Measurements from ENCODE around the gene DHRS1. TPM values are rescaled to one million over a fixed set of nuclear protein-coding genes. Genes with fewer than 3 reads are reported as not detected.

DHRS1 gene
- total and polyA plus RNA-seq, 2 experiments from 2014 or later: 15.0 to 15.4 TPM

- H3K4me1 ChIP-seq (ENCODE audit: insufficient read depth): no peaks in the 10 kb centered on the region
- Mint-ChIP-seq H3K27me3 (ENCODE audit: insufficient read depth, low read depth, poor library complexity) (peaks cover 17% of the 10 kb centered on the region), H3K4me3 (no peak overlapping the region), H3K9me3 (no peaks in the 10 kb centered on the region), H3K27ac (no peak overlapping the region), H3K4me1 (peaks cover 4% of the 10 kb centered on the region; the same call in 2 of the 3 replicates), H3K36me3 (ENCODE audit: low read depth) (no peaks in the 10 kb centered on the region)
- no peaks in the 10 kb centered on the region for H4K20me1 ChIP-seq (replicated peaks; ENCODE audit: insufficient read depth)
- H3K4me3 ChIP-seq: no peak overlapping the region
- H3K27ac ChIP-seq (ENCODE audit: low read depth): no peak overlapping the region
- no peaks in the 10 kb centered on the region for H3K27me3 ChIP-seq (ENCODE audit: insufficient read depth)
- no peak for ATAC-seq
- H3K36me3 ChIP-seq (ENCODE audit: insufficient read depth): no peaks in the 10 kb centered on the region
- H3K79me2 ChIP-seq (replicated peaks; ENCODE audit: insufficient read depth): no peaks in the 10 kb centered on the region
- H3K9me2 ChIP-seq (ENCODE audit: insufficient read depth): no peaks in the 10 kb centered on the region
- TF ChIP-seq STAT1 (IDR thresholded peaks at IDR 0.05; ENCODE audit: unreplicated experiment) (no peak), EZH2phosphoT487 (IDR thresholded peaks at IDR 0.05; ENCODE audit: unreplicated experiment) (no peak), ZNF331 (CRISPR knock-in tag; IDR thresholded peaks at IDR 0.05; ENCODE audit: low read depth) (no peak), EZH2 (IDR thresholded peaks at IDR 0.05; ENCODE audit: low read depth, unreplicated experiment) (no peak), POLR2AphosphoS5 (IDR thresholded peaks at IDR 0.05; ENCODE audit: low read depth) (no peak), JUNB (IDR thresholded peaks at IDR 0.05; ENCODE audit: unreplicated experiment) (no peak), CTCF (conservative IDR thresholded peaks at IDR 0.05; ENCODE audit: low read depth in 2 of 2) (no peak), NANOG (IDR thresholded peaks at IDR 0.05; ENCODE audit: borderline replicate concordance) (no peak), CREB1 (CRISPR knock-in tag; IDR thresholded peaks at IDR 0.05; ENCODE audit: low read depth) (no peak), ZNF114 (CRISPR knock-in tag; IDR thresholded peaks at IDR 0.05) (no peak)
- TF ChIP-seq, protein P1, sequence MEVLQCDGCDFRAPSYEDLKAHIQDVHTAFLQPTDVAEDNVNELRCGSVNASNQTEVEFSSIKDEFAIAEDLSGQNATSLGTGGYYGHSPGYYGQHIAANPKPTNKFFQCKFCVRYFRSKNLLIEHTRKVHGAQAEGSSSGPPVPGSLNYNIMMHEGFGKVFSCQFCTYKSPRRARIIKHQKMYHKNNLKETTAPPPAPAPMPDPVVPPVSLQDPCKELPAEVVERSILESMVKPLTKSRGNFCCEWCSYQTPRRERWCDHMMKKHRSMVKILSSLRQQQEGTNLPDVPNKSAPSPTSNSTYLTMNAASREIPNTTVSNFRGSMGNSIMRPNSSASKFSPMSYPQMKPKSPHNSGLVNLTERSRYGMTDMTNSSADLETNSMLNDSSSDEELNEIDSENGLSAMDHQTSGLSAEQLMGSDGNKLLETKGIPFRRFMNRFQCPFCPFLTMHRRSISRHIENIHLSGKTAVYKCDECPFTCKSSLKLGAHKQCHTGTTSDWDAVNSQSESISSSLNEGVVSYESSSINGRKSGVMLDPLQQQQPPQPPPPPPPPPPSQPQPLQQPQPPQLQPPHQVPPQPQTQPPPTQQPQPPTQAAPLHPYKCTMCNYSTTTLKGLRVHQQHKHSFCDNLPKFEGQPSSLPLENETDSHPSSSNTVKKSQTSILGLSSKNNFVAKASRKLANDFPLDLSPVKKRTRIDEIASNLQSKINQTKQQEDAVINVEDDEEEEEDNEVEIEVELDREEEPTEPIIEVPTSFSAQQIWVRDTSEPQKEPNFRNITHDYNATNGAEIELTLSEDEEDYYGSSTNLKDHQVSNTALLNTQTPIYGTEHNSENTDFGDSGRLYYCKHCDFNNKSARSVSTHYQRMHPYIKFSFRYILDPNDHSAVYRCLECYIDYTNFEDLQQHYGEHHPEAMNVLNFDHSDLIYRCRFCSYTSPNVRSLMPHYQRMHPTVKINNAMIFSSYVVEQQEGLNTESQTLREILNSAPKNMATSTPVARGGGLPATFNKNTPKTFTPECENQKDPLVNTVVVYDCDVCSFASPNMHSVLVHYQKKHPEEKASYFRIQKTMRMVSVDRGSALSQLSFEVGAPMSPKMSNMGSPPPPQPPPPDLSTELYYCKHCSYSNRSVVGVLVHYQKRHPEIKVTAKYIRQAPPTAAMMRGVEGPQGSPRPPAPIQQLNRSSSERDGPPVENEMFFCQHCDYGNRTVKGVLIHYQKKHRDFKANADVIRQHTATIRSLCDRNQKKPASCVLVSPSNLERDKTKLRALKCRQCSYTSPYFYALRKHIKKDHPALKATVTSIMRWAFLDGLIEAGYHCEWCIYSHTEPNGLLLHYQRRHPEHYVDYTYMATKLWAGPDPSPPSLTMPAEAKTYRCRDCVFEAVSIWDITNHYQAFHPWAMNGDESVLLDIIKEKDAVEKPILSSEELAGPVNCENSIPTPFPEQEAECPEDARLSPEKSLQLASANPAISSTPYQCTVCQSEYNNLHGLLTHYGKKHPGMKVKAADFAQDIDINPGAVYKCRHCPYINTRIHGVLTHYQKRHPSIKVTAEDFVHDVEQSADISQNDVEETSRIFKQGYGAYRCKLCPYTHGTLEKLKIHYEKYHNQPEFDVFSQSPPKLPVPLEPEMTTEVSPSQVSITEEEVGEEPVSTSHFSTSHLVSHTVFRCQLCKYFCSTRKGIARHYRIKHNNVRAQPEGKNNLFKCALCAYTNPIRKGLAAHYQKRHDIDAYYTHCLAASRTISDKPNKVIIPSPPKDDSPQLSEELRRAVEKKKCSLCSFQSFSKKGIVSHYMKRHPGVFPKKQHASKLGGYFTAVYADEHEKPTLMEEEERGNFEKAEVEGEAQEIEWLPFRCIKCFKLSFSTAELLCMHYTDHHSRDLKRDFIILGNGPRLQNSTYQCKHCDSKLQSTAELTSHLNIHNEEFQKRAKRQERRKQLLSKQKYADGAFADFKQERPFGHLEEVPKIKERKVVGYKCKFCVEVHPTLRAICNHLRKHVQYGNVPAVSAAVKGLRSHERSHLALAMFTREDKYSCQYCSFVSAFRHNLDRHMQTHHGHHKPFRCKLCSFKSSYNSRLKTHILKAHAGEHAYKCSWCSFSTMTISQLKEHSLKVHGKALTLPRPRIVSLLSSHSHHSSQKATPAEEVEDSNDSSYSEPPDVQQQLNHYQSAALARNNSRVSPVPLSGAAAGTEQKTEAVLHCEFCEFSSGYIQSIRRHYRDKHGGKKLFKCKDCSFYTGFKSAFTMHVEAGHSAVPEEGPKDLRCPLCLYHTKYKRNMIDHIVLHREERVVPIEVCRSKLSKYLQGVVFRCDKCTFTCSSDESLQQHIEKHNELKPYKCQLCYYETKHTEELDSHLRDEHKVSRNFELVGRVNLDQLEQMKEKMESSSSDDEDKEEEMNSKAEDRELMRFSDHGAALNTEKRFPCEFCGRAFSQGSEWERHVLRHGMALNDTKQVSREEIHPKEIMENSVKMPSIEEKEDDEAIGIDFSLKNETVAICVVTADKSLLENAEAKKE (CRISPR knock-in tag; IDR thresholded peaks at IDR 0.05): no peak
- TF ChIP-seq, protein P2, sequence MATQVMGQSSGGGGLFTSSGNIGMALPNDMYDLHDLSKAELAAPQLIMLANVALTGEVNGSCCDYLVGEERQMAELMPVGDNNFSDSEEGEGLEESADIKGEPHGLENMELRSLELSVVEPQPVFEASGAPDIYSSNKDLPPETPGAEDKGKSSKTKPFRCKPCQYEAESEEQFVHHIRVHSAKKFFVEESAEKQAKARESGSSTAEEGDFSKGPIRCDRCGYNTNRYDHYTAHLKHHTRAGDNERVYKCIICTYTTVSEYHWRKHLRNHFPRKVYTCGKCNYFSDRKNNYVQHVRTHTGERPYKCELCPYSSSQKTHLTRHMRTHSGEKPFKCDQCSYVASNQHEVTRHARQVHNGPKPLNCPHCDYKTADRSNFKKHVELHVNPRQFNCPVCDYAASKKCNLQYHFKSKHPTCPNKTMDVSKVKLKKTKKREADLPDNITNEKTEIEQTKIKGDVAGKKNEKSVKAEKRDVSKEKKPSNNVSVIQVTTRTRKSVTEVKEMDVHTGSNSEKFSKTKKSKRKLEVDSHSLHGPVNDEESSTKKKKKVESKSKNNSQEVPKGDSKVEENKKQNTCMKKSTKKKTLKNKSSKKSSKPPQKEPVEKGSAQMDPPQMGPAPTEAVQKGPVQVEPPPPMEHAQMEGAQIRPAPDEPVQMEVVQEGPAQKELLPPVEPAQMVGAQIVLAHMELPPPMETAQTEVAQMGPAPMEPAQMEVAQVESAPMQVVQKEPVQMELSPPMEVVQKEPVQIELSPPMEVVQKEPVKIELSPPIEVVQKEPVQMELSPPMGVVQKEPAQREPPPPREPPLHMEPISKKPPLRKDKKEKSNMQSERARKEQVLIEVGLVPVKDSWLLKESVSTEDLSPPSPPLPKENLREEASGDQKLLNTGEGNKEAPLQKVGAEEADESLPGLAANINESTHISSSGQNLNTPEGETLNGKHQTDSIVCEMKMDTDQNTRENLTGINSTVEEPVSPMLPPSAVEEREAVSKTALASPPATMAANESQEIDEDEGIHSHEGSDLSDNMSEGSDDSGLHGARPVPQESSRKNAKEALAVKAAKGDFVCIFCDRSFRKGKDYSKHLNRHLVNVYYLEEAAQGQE (IDR thresholded peaks at IDR 0.05; ENCODE audit: unreplicated experiment): no peak
- TF ChIP-seq, protein P3, sequence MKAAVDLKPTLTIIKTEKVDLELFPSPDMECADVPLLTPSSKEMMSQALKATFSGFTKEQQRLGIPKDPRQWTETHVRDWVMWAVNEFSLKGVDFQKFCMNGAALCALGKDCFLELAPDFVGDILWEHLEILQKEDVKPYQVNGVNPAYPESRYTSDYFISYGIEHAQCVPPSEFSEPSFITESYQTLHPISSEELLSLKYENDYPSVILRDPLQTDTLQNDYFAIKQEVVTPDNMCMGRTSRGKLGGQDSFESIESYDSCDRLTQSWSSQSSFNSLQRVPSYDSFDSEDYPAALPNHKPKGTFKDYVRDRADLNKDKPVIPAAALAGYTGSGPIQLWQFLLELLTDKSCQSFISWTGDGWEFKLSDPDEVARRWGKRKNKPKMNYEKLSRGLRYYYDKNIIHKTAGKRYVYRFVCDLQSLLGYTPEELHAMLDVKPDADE (IDR thresholded peaks at IDR 0.05): no peak
- H3K4me2 ChIP-seq: no peak overlapping the region
- no peak overlapping the region for H2AFZ ChIP-seq
- no peak for DNase-seq (ENCODE audit: low spot score)
- H3F3A ChIP-seq (replicated peaks; ENCODE audit: low read depth): no peaks in the 10 kb centered on the region
Observed at GRCh38 chr14:24255931-24256711, 43.5 kb downstream of the DHRS1 start.

Data from GM23338 (cell line).